Panc1 (cell line): ENCODE measurements around the gene SCUBE3. TPM values are rescaled to one million over a fixed set of nuclear protein-coding genes. Genes with fewer than 3 reads are reported as not detected.
A peak's percentile ranks its signal among the peaks of the same experiment; 100 is the strongest.

ENCODE experiments used
- ATAC-seq: fragments of 200-7000 bp; cut with Tn5 transposase; 2 replicates; pipeline ENCODE4 v1.9.1; 2020; ENCODE audit warnings: mild to moderate bottlenecking, moderate library complexity
- BruUV-seq: library from RNA; stranded (reverse); fragments of 400-500 nt; replicated peaks from 2 replicates; lab custom pipeline; 2021; lab: Mats Ljungman, UMichigan
- CTCF ChIA-PET: fragments of 300-600 bp; sonication (Branson Sonifier 250); formaldehyde crosslinking; loops from one replicate; lab custom pipeline; 2022; ENCODE audit warnings: antibody characterized with exemption; lab: Charles Lee
- POLR2A ChIA-PET: fragments of 300-600 bp; sonication (Branson Sonifier 250); formaldehyde crosslinking; loops from one replicate; lab custom pipeline; 2022; ENCODE audit warnings: antibody characterized with exemption; lab: Charles Lee
- DNase-seq: peaks from one replicate; pipeline ENCODE4 v3.0.0-alpha.2; 2010; ENCODE audit warnings: low read depth, low spot score
- H3K27ac ChIP-seq: 2 replicates; pipeline ENCODE4 v1.5.1; 2011; ENCODE audit warnings: mild to moderate bottlenecking, low read length, inconsistent platforms
- H3K27me3 ChIP-seq: fragments of 200-500 bp; sonication (Bioruptor generic); 2 replicates; pipeline ENCODE4 v1.6.0; 2014; ENCODE audit warnings: low read length, inconsistent platforms; ENCODE audit not compliant: control insufficient read depth, insufficient read depth
- H3K36me3 ChIP-seq: fragments of 200-500 bp; sonication (Bioruptor generic); 2 replicates; pipeline ENCODE4 v1.5.1; 2014; ENCODE audit warnings: inconsistent platforms, mild to moderate bottlenecking, low read length, moderate library complexity; ENCODE audit not compliant: control insufficient read depth, insufficient read depth
- H3K4me1 ChIP-seq: 2 replicates; pipeline ENCODE4 v1.5.1; 2011; ENCODE audit warnings: inconsistent platforms, mild to moderate bottlenecking, low read length, moderate library complexity; ENCODE audit not compliant: control insufficient read depth, insufficient read depth
- H3K4me3 ChIP-seq, 2 experiments: 2 replicates each; pipeline ENCODE4 v1.5.1; 2011 to 2012; ENCODE audit warnings: low read depth in 2 of 2, low read length in 2 of 2, mild to moderate bottlenecking in 2 of 2, inconsistent platforms in 1 of 2, moderate library complexity in 1 of 2
- H3K9me3 ChIP-seq: fragments of 200-500 bp; sonication (Bioruptor generic); 2 replicates; pipeline ENCODE4 v1.5.1; 2014; ENCODE audit warnings: low read depth, mild to moderate bottlenecking, inconsistent platforms, low read length, moderate library complexity; ENCODE audit not compliant: control insufficient read depth, insufficient read depth
- POLR2AphosphoS5 ChIP-seq: IDR thresholded peaks from 2 replicates; pipeline ENCODE4 v1.6.1; 2012; ENCODE audit warnings: mild to moderate bottlenecking, low read depth, low read length, moderate library complexity
- SIN3A ChIP-seq: IDR thresholded peaks from 2 replicates; pipeline ENCODE4 v1.6.1; 2012; ENCODE audit warnings: low read depth, mild to moderate bottlenecking, low read length, moderate library complexity, borderline replicate concordance; ENCODE audit not compliant: insufficient read depth
- TCF7L2 ChIP-seq: IDR thresholded peaks from 2 replicates; pipeline ENCODE4 v1.6.1; 2011; ENCODE audit warnings: mild to moderate bottlenecking, low read depth, low read length, inconsistent platforms
- in situ Hi-C: cut with HindIII; loops from 2 replicates; pipeline ENCODE4 v1.10.0; 2016; ENCODE audit warnings: low sequenced_read_pairs, low pct_unique_long_range_greater_than_20kb
- intact Hi-C: fragments of 100-400 bp; cut with micrococcal nuclease; formaldehyde crosslinking; loops from one replicate; pipeline ENCODE4 v1.10.0; 2022; ENCODE audit not compliant: unreplicated experiment
- total RNA-seq: library from RNA; stranded (reverse); gene quantifications from one replicate; pipeline ENCODE4 v1.2.1, GENCODE V29; 2021; ENCODE audit not compliant: unreplicated experiment
- TF ChIP-seq, protein P1 (sequence below): fragments of 450-650 bp; IDR thresholded peaks from 2 replicates; pipeline ENCODE4 v1.5.1; 2017; ENCODE audit warnings: mild to moderate bottlenecking
- TF ChIP-seq, protein P2 (sequence below), 2 experiments: IDR thresholded peaks; 2 replicates each; pipeline ENCODE4 v1.6.1; 2011 to 2012; ENCODE audit warnings: low read depth in 2 of 2, control low read depth in 1 of 2, low read length in 1 of 2, mild to moderate bottlenecking in 1 of 2, moderate library complexity in 1 of 2; ENCODE audit not compliant: insufficient read depth in 1 of 2

The SCUBE3 gene
- total RNA-seq, 1 experiment from 2014 or later = 1.6 TPM

DNA sequence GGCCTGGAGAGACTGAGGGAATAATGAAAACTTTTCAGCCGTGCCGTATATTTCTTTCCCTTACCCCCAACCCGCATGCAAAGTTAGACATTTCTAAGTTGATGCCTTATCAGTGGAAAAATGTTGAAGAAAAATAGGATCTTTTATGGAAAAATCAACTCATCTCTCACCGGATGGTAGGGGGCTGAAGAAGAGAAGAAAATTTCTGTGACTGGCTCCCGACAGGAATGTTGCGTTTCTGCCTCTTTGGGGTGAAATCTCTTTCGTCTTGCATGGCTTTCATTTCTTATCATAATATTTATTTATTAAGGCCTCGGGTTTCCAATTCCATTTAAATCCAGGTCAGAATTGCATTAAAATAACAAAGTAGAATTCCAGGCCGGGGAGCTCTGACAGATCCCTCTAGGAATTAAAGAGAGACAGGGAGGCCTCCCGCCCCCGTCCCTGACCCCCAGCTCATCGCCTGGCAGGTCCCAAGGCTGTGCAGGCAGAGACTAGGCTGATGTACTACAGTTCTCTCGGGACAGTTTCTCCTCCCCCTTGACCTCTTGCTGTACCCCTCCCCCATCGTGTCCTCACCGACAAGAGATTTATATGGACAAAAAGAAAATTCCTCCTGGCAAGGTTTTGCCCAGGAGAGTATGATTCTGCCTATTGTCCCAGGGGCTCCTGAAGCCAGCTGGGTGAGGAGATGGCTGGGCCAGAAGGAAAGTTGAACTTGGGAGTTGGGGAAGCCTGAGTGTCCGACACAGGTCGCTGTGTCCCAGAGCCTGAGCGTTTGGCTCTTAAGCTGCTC is 1.3 kb downstream of the SCUBE3 start:
- intact Hi-C loops = no loop called here
- TF ChIP-seq SIN3A = no peak
- TF ChIP-seq, protein P1, sequence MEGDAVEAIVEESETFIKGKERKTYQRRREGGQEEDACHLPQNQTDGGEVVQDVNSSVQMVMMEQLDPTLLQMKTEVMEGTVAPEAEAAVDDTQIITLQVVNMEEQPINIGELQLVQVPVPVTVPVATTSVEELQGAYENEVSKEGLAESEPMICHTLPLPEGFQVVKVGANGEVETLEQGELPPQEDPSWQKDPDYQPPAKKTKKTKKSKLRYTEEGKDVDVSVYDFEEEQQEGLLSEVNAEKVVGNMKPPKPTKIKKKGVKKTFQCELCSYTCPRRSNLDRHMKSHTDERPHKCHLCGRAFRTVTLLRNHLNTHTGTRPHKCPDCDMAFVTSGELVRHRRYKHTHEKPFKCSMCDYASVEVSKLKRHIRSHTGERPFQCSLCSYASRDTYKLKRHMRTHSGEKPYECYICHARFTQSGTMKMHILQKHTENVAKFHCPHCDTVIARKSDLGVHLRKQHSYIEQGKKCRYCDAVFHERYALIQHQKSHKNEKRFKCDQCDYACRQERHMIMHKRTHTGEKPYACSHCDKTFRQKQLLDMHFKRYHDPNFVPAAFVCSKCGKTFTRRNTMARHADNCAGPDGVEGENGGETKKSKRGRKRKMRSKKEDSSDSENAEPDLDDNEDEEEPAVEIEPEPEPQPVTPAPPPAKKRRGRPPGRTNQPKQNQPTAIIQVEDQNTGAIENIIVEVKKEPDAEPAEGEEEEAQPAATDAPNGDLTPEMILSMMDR = no peak
- TF ChIP-seq POLR2AphosphoS5 = no peak
- no peak for TF ChIP-seq TCF7L2
- POLR2A ChIA-PET = interaction anchor here (0.6 kb wide), 2 partner anchors 321 to 641 kb away, joined by 5 to 10 read pairs; no protein-coding TSS in a partner anchor
- no peak overlapping the region for H3K27ac ChIP-seq
- H3K36me3 ChIP-seq = no peaks in the 10 kb centered on the region
- BruUV-seq = no TSS peak
- H3K27me3 ChIP-seq = no peaks in the 10 kb centered on the region; the same call in 1 of the 2 replicates
- no peaks in the 10 kb centered on the region for H3K9me3 ChIP-seq
- in situ Hi-C loops = no loop called here
- CTCF ChIA-PET = interaction anchor here (0.5 to 1.8 kb wide), 3 partner anchors 9 to 91 kb away, joined by 3 to 4 read pairs (median 3); no protein-coding TSS in a partner anchor
- H3K4me3 ChIP-seq = peak overlapping the region; percentile 49 to 53; a peak in 3 of 4 replicates
- ATAC-seq = no peak
- DNase-seq = no peak
- H3K4me1 ChIP-seq = peaks cover 14% of the 10 kb centered on the region; the same call in 1 of the 2 replicates

DNA sequence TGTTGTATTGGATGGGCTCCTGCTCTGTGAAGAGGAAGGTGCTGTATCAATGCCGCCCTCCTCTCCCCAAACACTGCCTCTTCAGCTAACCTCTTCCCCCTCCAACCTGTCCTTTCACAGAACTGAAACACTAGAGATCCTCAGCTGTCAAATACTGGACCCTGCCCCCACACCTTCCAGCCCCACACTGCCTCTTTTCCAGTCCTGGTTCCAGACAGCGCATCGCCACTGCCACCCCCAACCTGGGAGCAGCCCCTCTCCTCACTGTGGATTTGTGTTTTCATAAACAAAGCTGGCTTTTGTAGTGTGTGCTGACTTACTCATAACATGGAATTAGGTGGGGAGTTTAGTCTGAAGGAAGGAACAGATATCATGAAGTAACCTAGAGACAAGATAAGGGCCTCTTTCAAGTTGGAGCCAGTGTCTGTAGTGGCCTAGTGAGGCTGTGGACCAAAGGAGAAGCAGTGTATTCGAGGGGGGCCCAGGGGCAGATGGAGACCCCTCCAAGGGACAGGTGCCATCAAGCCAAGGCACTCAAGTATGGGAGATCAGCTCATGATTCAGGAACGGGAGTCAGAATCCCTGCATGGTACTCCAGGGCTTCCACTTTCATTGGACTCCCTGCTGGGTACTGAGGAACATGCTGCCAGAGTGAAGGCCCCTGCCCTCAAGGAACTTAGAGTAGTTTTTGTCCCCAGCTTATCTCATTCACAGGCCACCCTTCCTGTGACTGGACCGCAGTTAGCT is 2.1 kb downstream of the SCUBE3 start:
- no peaks in the 10 kb centered on the region for H3K9me3 ChIP-seq
- H3K36me3 ChIP-seq = no peaks in the 10 kb centered on the region
- no peak overlapping the region; a peak in 1 of 4 replicates for H3K4me3 ChIP-seq
- ATAC-seq (no peak), DNase-seq (no peak)
- intact Hi-C loops (no loop called here), in situ Hi-C loops (no loop called here)
- POLR2A ChIA-PET = interaction anchor here (0.6 kb wide), 1 partner anchor 642 kb away, joined by 5 read pairs; no protein-coding TSS in a partner anchor
- no TSS peak for BruUV-seq
- TF ChIP-seq, protein P2, sequence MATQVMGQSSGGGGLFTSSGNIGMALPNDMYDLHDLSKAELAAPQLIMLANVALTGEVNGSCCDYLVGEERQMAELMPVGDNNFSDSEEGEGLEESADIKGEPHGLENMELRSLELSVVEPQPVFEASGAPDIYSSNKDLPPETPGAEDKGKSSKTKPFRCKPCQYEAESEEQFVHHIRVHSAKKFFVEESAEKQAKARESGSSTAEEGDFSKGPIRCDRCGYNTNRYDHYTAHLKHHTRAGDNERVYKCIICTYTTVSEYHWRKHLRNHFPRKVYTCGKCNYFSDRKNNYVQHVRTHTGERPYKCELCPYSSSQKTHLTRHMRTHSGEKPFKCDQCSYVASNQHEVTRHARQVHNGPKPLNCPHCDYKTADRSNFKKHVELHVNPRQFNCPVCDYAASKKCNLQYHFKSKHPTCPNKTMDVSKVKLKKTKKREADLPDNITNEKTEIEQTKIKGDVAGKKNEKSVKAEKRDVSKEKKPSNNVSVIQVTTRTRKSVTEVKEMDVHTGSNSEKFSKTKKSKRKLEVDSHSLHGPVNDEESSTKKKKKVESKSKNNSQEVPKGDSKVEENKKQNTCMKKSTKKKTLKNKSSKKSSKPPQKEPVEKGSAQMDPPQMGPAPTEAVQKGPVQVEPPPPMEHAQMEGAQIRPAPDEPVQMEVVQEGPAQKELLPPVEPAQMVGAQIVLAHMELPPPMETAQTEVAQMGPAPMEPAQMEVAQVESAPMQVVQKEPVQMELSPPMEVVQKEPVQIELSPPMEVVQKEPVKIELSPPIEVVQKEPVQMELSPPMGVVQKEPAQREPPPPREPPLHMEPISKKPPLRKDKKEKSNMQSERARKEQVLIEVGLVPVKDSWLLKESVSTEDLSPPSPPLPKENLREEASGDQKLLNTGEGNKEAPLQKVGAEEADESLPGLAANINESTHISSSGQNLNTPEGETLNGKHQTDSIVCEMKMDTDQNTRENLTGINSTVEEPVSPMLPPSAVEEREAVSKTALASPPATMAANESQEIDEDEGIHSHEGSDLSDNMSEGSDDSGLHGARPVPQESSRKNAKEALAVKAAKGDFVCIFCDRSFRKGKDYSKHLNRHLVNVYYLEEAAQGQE (IDR thresholded peaks at IDR 0.05; ENCODE audit: insufficient read depth in 1 of 2, low read depth in 2 of 2, low read length in 1 of 2) = no peak
- TF ChIP-seq TCF7L2 (no peak), POLR2AphosphoS5 (no peak), SIN3A (no peak)
- TF ChIP-seq, protein P1 = no peak
- CTCF ChIA-PET = interaction anchor here (1.3 to 1.8 kb wide), 2 partner anchors 10 to 25 kb away, joined by 3 to 4 read pairs; no protein-coding TSS in a partner anchor
- no peak overlapping the region for H3K27ac ChIP-seq
- H3K4me1 ChIP-seq = peaks cover 14% of the 10 kb centered on the region; the same call in 1 of the 2 replicates
- no peaks in the 10 kb centered on the region; the same call in 1 of the 2 replicates for H3K27me3 ChIP-seq
